ENCODE results near the gene PCIF1. TPM values are rescaled to one million over a fixed set of nuclear protein-coding genes. Genes with fewer than 3 reads are reported as not detected.
A peak's percentile ranks its signal among the peaks of the same experiment; 100 is the strongest.
"Not testable (repeated sequence)": the region's sequence is repeated elsewhere in the genome, so short reads cannot be mapped to it uniquely, and the experiment has no call there.

PCIF1 gene
- total RNA-seq, 1 experiment from 2014 or later = 35.3 TPM

DNA sequence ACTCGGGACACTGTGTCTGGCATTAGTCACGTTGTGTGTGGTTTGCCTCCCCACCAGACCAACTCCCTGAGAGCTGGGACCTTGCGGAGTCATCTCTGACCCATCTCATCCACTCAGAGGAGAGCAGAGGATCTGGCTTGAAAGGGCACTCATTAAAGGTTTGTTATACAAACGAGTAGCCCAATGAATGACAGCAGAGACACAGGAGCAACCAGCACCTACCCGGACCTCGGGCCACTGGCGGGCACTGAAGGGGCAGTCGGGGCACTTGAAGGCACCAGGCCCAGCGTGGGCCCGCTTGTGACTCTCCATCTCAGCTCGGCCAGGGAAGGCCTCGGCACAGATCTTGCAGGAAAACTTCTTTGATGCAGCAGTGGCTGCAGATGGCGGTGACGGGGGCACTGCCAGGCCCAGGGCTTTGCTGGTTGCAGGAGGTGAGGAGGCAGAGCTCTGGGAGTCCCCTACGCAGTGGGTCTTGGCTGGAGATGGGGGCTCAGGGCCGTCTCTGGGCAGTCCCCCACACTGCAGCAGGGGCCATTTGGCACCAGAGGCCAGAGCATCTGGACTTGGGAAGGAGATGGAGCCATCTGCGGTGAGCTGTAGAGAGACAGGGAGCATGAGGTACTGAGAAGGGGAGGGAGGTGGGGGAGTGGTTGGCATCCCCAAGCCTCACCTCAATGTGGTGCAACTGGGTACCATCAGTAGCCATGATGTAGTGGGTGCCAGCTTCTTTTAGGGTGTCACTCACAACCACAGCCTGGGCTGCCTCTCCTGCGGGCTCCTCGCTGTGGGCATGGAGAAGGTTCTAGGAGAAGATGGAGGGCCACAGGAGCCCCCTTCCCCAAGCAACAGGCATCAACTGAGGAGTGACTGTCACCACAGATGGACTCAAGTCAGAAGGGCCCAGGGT lies 17.7 kb downstream of the PCIF1 start:
- H4K20me1 ChIP-seq (ENCODE audit: insufficient read depth) = no peaks in the 10 kb centered on the region
- intact Hi-C loops (cut with micrococcal nuclease; ENCODE audit: unreplicated experiment) = no loop called here
- 0 out of 2 replicates have a peak, but pooled peaks cover 7% of the 10 kb centered on the region for H3K36me3 ChIP-seq (ENCODE audit: low read depth)
- H3K79me2 ChIP-seq (ENCODE audit: low read depth) = no peaks in the 10 kb centered on the region
- H3F3A ChIP-seq (ENCODE audit: insufficient read depth, low read depth) = peaks cover 16% of the 10 kb centered on the region
- DNase-seq = peak in 1 of 2 experiments; percentile 20
- H3K4me2 ChIP-seq = no peak overlapping the region
- POLR2A ChIA-PET (ENCODE audit: unreplicated experiment) = interaction anchor here (1.1 kb wide), 1 partner anchor 539 kb away, joined by 4 read pairs; no protein-coding TSS in a partner anchor
- no TSS peak for BruUV-seq (replicated peaks)
- H2AFZ ChIP-seq = no peak overlapping the region
- TF ChIP-seq EZH2 (IDR thresholded peaks at IDR 0.05; ENCODE audit: low read depth) = no peak
- TF ChIP-seq, protein P1, sequence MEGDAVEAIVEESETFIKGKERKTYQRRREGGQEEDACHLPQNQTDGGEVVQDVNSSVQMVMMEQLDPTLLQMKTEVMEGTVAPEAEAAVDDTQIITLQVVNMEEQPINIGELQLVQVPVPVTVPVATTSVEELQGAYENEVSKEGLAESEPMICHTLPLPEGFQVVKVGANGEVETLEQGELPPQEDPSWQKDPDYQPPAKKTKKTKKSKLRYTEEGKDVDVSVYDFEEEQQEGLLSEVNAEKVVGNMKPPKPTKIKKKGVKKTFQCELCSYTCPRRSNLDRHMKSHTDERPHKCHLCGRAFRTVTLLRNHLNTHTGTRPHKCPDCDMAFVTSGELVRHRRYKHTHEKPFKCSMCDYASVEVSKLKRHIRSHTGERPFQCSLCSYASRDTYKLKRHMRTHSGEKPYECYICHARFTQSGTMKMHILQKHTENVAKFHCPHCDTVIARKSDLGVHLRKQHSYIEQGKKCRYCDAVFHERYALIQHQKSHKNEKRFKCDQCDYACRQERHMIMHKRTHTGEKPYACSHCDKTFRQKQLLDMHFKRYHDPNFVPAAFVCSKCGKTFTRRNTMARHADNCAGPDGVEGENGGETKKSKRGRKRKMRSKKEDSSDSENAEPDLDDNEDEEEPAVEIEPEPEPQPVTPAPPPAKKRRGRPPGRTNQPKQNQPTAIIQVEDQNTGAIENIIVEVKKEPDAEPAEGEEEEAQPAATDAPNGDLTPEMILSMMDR (conservative IDR thresholded peaks at IDR 0.05) = no peak
- H3K27me3 ChIP-seq (ENCODE audit: insufficient read depth, low read depth) = no peaks in the 10 kb centered on the region
- no peak overlapping the region for H3K4me3 ChIP-seq
- CTCF ChIA-PET = interaction anchor here (0.9 kb wide), 1 partner anchor 18 kb away, joined by 3 read pairs; no protein-coding TSS in a partner anchor
- H3K9me3 ChIP-seq (ENCODE audit: insufficient read depth, low read depth) = no peaks in the 10 kb centered on the region
- no peaks in the 10 kb centered on the region for H3K4me1 ChIP-seq (replicated peaks; ENCODE audit: insufficient read depth)
- no peak overlapping the region for H3K27ac ChIP-seq
- no peaks in the 10 kb centered on the region for H3K9me2 ChIP-seq (ENCODE audit: insufficient read depth)

DNA sequence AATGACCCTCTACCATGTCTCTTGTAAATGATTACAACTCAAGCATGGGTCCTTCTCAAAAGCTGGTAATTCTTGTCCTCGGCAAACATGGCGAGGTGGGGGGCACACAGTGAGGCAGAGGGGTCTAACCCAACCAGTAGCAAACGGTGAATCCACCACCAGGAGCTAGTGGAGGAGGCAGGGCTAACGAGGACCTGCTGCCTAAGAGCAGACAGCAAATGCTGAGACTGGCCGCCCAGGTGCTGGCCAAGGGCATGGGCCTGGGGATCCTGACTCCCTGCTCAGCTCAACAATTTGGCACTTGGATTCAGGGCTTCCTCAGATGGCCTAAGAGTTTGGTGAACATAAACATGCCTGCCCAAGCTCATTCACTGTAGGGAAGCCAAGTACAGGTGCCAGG lies 18.4 kb downstream of the PCIF1 start:
- Histone ChIP-seq H3K9me2 (ENCODE audit: insufficient read depth) (no peaks in the 10 kb centered on the region), H3K4me2 (no peak overlapping the region), H3K9me3 (ENCODE audit: insufficient read depth, low read depth) (no peaks in the 10 kb centered on the region), H3K27me3 (ENCODE audit: insufficient read depth, low read depth) (no peaks in the 10 kb centered on the region), H3K27ac (no peak overlapping the region), H3K79me2 (ENCODE audit: low read depth) (no peaks in the 10 kb centered on the region), H4K20me1 (ENCODE audit: insufficient read depth) (no peaks in the 10 kb centered on the region), H3F3A (ENCODE audit: insufficient read depth, low read depth) (peaks cover 16% of the 10 kb centered on the region), H3K36me3 (ENCODE audit: low read depth) (0 out of 2 replicates have a peak, but pooled peaks cover 7% of the 10 kb centered on the region), H3K4me1 (replicated peaks; ENCODE audit: insufficient read depth) (no peaks in the 10 kb centered on the region), H3K4me3 (no peak overlapping the region), H2AFZ (no peak overlapping the region)
- peak in 1 of 2 experiments; percentile 10 for DNase-seq
- CTCF ChIA-PET = interaction anchor here (0.9 kb wide), 1 partner anchor 18 kb away, joined by 3 read pairs; no protein-coding TSS in a partner anchor
- TF ChIP-seq, protein P1 (conservative IDR thresholded peaks at IDR 0.05) = no peak
- TF ChIP-seq EZH2 (IDR thresholded peaks at IDR 0.05; ENCODE audit: low read depth) = no peak
- POLR2A ChIA-PET (ENCODE audit: unreplicated experiment) = interaction anchor here (0.6 to 1.1 kb wide), 2 partner anchors 173 to 540 kb away, joined by 3 to 4 read pairs; no protein-coding TSS in a partner anchor
- intact Hi-C loops (cut with micrococcal nuclease; ENCODE audit: unreplicated experiment) = no loop called here
- BruUV-seq (replicated peaks) = no TSS peak

DNA sequence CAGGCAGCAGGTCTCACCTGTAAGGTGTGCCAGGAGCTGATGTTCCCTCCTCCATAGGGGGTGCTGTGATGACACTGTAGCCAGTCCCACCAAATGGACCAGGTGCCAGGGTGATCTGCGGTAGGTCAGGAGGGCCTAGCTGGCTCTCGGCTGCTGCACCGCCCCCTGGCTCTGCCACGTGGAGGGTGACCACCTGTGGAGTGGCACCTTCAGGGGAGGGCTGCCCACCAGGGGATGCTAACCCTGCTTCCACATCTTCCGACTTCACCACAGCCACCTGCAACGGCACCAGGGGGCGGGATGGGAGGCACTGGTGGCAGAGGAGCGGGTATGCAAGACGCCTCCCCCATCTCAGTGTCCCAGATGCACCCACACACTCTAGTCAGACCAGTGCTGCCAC lies 19.2 kb downstream of the PCIF1 start:
- no peak for TF ChIP-seq EZH2 (IDR thresholded peaks at IDR 0.05; ENCODE audit: low read depth)
- TF ChIP-seq, protein P1 (conservative IDR thresholded peaks at IDR 0.05) = no peak
- H3K9me3 ChIP-seq (ENCODE audit: insufficient read depth, low read depth) = no peaks in the 10 kb centered on the region
- CTCF ChIA-PET = no interaction called here

DNA sequence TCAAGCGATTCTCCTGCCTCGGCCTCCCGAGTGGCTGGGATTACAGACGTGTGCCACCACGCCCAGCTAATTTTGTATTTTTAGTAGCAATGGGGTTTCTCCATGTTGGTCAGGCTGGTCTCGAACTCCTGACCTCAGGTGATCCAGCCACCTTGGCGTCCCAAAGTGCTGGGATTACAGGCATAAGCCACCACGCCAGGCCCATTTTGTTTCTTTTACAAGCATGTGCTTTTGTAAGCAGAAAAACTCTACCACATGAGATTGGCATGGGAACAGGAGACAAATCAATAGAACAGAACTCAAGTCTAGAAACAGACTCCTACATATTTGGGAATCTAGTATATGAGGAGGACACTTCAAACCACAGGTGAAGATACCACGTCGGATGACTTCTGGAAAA lies 21.8 kb downstream of the PCIF1 start:
- H4K20me1 ChIP-seq (ENCODE audit: insufficient read depth); H3K4me2 ChIP-seq; CTCF ChIA-PET; H3K4me1 ChIP-seq (replicated peaks; ENCODE audit: insufficient read depth); H3K4me3 ChIP-seq; POLR2A ChIA-PET (ENCODE audit: unreplicated experiment); H3K27ac ChIP-seq; H3K79me2 ChIP-seq (ENCODE audit: low read depth); H3K9me3 ChIP-seq (ENCODE audit: insufficient read depth, low read depth); H2AFZ ChIP-seq; H3K27me3 ChIP-seq (ENCODE audit: insufficient read depth, low read depth); DNase-seq; H3F3A ChIP-seq (ENCODE audit: insufficient read depth, low read depth); H3K9me2 ChIP-seq (ENCODE audit: insufficient read depth); intact Hi-C loops (cut with micrococcal nuclease; ENCODE audit: unreplicated experiment): not testable (repeated sequence)
- H3K36me3 ChIP-seq (ENCODE audit: low read depth) = peaks cover 15% of the 10 kb centered on the region; the same call in 1 of the 2 replicates
- TSS peak; percentile 10 for BruUV-seq (replicated peaks)

More for the DNA sequence above, 19.2 kb downstream of the PCIF1 start:
- Histone ChIP-seq H3K4me1 (replicated peaks; ENCODE audit: insufficient read depth) (no peaks in the 10 kb centered on the region), H3F3A (ENCODE audit: insufficient read depth, low read depth) (peaks cover 12% of the 10 kb centered on the region; the same call in 1 of the 2 replicates), H3K9me2 (ENCODE audit: insufficient read depth) (no peaks in the 10 kb centered on the region), H3K36me3 (ENCODE audit: low read depth) (peaks cover 11% of the 10 kb centered on the region; the same call in 1 of the 2 replicates), H4K20me1 (ENCODE audit: insufficient read depth) (no peaks in the 10 kb centered on the region), H3K27me3 (ENCODE audit: insufficient read depth, low read depth) (no peaks in the 10 kb centered on the region), H3K4me2 (no peak overlapping the region), H3K27ac (no peak overlapping the region), H2AFZ (no peak overlapping the region), H3K4me3 (no peak overlapping the region), H3K79me2 (ENCODE audit: low read depth) (no peaks in the 10 kb centered on the region)
- POLR2A ChIA-PET (ENCODE audit: unreplicated experiment) = no interaction called here
- peak in 1 of 2 experiments; percentile 30 for DNase-seq
- intact Hi-C loops (cut with micrococcal nuclease; ENCODE audit: unreplicated experiment) = no loop called here
- BruUV-seq (replicated peaks) = no TSS peak
